Endothelial cell of umbilical vein (primary cell): Measurements from ENCODE around the gene CCDC144A.

Experiments used
- CTCF ChIP-seq, 2 donors: IDR thresholded peaks; 1 replicate in 1 of 2; 2 replicates in 1 of 2; pipeline ENCODE4 v1.5.1; 2011; ENCODE audit warnings: low read length in 2 of 2, mild to moderate bottlenecking in 2 of 2, moderate library complexity in 2 of 2, control low read depth in 1 of 2, inconsistent platforms in 1 of 2, low read depth in 1 of 2; ENCODE audit not compliant: insufficient read depth in 1 of 2; ENCODE audit errors: extremely low read depth in 1 of 2
- JUN ChIP-seq: IDR thresholded peaks from 2 replicates; pipeline ENCODE4 v1.6.1; 2011; ENCODE audit warnings: borderline replicate concordance, low read depth; ENCODE audit not compliant: insufficient read length, insufficient read depth
- POLR2A ChIP-seq: IDR thresholded peaks from 2 replicates; pipeline ENCODE4 v1.6.1; 2012; ENCODE audit warnings: low read depth, mild to moderate bottlenecking, control low read depth, low read length

GRCh38 chr17:16818821-16819683 is 129.0 kb downstream of the CCDC144A start:
- no peak for TF ChIP-seq CTCF (IDR thresholded peaks at IDR 0.05; ENCODE audit: extremely low read depth in 1 of 2, insufficient read depth in 1 of 2, low read depth in 1 of 2, low read length in 2 of 2)
- TF ChIP-seq JUN, result no peak
- TF ChIP-seq POLR2A, result no peak
